Measurements from ENCODE around the gene KIRREL3. TPM values are rescaled to one million over a fixed set of nuclear protein-coding genes. Genes with fewer than 3 reads are reported as not detected.

The KIRREL3 gene
- total and polyA plus RNA-seq, 8 donors: 0.06 to 1.1 (median 0.26) TPM; not detected in 2

DNA sequence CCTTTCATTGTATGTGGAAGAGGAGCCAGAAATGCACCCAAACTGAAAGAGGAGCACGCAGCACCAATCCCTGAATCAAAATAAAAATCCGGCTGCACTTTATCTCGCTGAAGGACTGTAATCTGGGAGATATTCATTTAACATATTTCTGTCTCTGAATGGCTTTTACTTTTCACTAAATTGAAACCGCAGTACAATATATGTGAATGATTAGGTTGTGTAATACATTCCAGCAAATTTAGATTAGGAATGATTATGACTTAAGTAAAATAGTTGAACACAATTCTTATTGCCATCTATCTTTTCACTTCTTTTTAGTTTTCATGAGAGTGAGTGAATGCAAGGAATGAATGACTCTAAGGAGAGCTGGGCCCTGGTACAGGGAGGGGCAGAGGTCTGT lies 413.0 kb downstream of the KIRREL3 start:
- TF ChIP-seq, protein P1, sequence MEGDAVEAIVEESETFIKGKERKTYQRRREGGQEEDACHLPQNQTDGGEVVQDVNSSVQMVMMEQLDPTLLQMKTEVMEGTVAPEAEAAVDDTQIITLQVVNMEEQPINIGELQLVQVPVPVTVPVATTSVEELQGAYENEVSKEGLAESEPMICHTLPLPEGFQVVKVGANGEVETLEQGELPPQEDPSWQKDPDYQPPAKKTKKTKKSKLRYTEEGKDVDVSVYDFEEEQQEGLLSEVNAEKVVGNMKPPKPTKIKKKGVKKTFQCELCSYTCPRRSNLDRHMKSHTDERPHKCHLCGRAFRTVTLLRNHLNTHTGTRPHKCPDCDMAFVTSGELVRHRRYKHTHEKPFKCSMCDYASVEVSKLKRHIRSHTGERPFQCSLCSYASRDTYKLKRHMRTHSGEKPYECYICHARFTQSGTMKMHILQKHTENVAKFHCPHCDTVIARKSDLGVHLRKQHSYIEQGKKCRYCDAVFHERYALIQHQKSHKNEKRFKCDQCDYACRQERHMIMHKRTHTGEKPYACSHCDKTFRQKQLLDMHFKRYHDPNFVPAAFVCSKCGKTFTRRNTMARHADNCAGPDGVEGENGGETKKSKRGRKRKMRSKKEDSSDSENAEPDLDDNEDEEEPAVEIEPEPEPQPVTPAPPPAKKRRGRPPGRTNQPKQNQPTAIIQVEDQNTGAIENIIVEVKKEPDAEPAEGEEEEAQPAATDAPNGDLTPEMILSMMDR (IDR thresholded peaks at IDR 0.05): no peak
- Histone ChIP-seq H3K27ac (no peak overlapping the region), H3K4me3 (no peak overlapping the region), H3K9me3 (no peaks in the 10 kb centered on the region), H3K4me1 (peaks cover 0 to 5% (median 4%) of the 10 kb centered on the region in 3 donors), H3K36me3 (no peaks in the 10 kb centered on the region), H3K27me3 (no peaks in the 10 kb centered on the region)
- intact Hi-C loops (cut with DNase I): no loop called here
- ATAC-seq: no peak
- WGBS, 2 donors: 88 to 97% methylated on average over 4 of the region's 4 CpGs
- DNase-seq: no peak
- no peak for FAIRE-seq

DNA sequence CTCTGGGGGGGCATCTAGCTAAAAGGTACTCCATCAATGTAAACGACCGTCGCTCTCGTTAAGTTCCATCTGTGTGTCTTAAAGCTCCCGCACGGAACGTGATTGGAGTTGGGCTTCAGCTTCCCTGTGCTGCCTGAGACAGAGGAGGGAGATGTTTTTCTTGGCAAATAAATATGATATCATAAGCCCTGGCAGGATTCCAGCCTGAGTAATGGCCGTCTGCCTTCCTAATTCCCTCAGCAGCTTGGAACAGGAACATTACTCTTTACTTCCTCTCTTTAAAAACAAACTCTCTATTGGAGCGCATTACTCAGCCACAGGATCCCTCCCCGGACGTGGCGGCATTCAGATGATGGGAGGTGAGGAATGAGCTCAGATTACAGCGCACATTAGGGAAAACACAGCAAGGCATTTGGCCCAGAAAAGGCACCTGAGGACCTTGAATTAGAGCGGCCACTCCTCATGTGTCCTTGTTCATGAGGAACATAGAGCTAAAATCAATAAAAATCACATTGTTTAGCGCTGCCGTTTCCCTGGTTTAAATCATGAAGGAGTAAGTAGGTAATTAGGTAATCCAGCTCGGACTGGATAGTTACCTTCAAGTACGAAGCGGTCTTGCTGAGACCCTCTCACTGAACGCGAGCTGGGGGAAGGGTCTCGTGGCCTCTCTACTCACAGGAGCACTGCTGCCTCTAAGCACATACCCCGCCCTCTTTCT lies 414.6 kb downstream of the KIRREL3 start:
- Histone ChIP-seq H3K27ac (peak overlapping the region; percentile 56 to 72 (median 68)), H3K9me3 (no peaks in the 10 kb centered on the region), H3K4me1 (peaks cover 0 to 5% (median 4%) of the 10 kb centered on the region in 3 donors), H3K36me3 (no peaks in the 10 kb centered on the region), H3K4me3 (peak overlapping the region in 2 of 4 donors; percentile 1 to 19), H3K27me3 (no peaks in the 10 kb centered on the region)
- 5 to 7% methylated on average over 23 of the region's 23 CpGs for WGBS, 2 donors
- FAIRE-seq: no peak
- peak; percentile 69 to 89 (median 82) for DNase-seq
- TF ChIP-seq, protein P1 (IDR thresholded peaks at IDR 0.05): no peak
- intact Hi-C loops (cut with DNase I): no loop called here
- peak; percentile 94 to 96 (median 94) for ATAC-seq

DNA sequence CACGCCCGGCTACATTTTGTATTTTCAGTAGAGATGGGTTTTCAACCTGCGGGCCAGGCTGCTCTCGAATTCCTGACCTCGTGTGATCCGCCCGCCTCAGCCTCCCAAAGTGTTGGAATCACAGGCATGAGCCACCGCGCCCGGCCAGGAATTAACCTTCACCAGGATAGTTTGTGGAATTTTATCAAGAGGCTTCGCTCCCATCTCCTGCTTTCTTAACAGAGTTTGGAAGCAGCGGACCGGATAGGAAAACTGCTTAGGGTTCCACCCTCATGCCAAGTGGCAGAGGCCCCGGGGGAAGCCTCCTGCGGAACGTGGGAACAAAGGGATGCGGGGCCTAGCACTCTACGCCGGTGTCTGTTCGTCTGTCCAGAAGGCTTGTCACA lies 415.2 kb downstream of the KIRREL3 start:
- Histone ChIP-seq H3K27ac (peak overlapping the region; percentile 56 to 72 (median 68)), H3K27me3 (no peaks in the 10 kb centered on the region), H3K36me3 (no peaks in the 10 kb centered on the region), H3K9me3 (no peaks in the 10 kb centered on the region), H3K4me3 (peak overlapping the region in 2 of 4 donors; percentile 1 to 19), H3K4me1 (peaks cover 0 to 5% (median 4%) of the 10 kb centered on the region in 3 donors)
- intact Hi-C loops (cut with DNase I): no loop called here
- FAIRE-seq: no peak
- WGBS, 2 donors: 75 to 76% methylated on average over 20 of the region's 20 CpGs
- DNase-seq: peak in 1 of 6 donors; percentile 37
- ATAC-seq: no peak
- TF ChIP-seq, protein P1 (IDR thresholded peaks at IDR 0.05): no peak

DNA sequence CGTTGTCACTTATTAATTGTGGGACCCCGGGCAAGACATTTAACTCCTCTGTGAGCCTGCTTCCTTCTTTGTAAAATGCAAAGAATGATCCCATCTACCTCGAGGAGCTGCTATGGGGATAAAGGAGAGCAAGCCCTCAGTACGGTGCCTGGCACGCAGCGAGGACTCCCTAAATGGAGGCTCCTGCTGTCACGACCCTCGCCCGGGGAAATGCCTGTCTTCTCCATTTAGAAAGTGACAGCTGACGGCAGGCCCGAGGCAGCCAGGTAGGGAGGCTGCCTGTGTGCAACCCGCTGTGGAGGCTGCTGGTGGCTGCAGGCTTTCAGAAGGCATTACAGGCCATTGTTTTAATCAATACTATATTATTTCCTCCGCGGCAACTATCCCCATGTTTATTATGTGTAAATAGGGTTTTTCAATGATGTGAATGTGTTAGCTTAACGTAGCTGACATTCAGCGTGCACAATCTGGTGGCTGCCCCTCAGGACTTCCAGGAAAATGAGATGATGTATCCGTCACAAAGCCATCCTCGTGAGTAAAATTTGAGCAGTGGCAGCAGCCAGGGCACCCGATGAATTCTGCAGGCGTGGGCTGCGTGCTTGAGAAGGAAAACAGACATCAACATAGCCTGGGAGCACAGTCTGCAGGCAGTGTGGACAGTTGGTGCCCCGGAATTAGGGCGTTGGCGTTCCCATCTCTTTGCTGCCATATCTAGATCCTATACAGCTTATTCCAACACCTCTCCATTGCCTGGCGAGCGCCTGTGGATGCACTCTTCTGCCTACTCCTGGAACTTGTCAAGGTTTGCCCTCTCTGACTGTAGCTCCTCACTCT lies 416.8 kb downstream of the KIRREL3 start:
- TF ChIP-seq, protein P1 (IDR thresholded peaks at IDR 0.05): no peak
- intact Hi-C loops (cut with DNase I): no loop called here
- Histone ChIP-seq H3K4me1 (peaks cover 0 to 5% (median 4%) of the 10 kb centered on the region in 3 donors), H3K27ac (no peak overlapping the region), H3K9me3 (no peaks in the 10 kb centered on the region), H3K4me3 (no peak overlapping the region), H3K36me3 (no peaks in the 10 kb centered on the region), H3K27me3 (no peaks in the 10 kb centered on the region)
- FAIRE-seq: no peak
- WGBS, 2 donors: 83 to 87% methylated on average over 26 of the region's 26 CpGs
- DNase-seq: no peak
- no peak for ATAC-seq

Measured in pancreas (tissue), 10 donors.